Fibroblast of gingiva (primary cell): ENCODE results near the gene LOXL4.
"Not testable (repeated sequence)": the region's sequence is repeated elsewhere in the genome, so short reads cannot be mapped to it uniquely, and the experiment has no call there.

Source experiments
- DNase-seq: peaks from one replicate; pipeline ENCODE4 v3.0.0-alpha.2; 2011; ENCODE audit warnings: low read depth

Gene LOXL4

DNA sequence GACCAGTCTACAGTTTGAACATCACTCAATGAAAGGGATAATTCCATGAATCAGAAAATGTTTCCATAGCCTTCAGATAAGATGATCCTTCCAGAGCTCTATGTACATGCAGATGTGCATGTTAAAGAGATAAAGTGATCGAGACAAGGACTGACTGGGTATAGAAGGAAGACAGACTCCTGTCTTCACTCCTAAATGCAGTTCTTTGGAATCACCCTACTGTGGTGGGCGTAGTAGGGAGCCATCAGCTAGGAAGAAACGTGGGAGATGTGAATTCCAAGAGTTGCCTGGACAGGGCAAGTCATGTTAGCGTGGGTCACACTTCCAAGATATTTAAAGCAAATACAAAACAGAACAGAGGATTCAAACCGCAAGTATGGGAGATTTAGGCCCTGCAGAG is 23.9 kb downstream of the LOXL4 start:
- no peak for DNase-seq

DNA sequence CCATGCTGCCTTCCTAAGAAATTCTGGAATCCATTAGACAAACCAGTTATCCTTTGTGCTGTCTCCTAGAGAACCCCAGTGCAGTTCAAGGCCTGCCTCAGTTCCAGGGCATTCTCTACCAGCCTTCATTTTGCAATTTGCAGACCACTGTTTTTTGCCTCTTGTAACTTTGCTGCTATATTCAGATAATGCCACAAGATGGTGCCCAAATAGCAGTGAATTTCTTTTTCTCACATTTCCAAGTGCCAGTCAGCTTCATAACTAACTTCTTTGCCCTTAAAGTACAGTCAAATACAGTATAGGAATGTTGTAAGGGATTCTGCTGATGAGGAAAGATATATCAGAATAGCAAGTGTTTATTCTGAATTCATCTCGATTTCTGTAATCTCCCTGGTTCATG is 25.2 kb downstream of the LOXL4 start:
- DNase-seq, result peak; percentile 37

DNA sequence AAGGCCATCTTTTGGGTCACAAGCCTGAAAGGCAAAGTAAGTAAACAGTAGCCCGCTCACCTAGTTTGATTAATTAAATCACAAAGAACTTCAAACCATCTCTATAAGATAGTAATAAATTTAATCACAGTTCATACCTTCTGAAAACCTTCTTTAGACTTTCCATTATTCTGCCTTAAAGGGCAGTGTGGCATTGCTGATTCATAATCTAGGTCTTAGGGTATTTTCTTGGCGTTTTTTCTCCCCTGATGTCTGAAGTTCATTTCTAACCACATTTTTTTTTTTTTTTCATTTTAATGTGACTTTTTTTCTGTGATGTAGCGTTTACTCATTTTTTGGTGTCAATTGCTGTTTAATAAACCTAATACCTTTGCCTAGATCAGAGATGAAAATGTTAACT is 27.5 kb downstream of the LOXL4 start:
- no peak for DNase-seq

DNA sequence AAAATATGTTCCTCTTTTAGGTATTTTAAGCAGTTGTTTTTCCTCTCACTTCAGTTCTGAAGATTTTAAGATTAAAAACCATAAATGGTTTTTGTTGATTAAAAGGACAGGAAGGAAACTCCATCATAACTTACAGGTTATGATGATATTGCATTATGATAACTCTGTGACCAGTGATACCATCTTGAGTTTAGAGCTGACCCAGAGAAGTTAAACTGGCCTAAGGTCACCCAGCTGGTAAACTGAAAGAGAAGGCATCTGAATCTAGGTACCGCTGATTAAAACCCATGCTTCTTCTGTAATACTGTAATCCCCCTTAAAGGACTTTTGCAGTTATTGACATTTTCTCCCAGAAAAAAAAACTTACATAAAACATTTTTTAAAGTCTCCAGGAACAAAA is 29.6 kb downstream of the LOXL4 start:
- no peak for DNase-seq

DNA sequence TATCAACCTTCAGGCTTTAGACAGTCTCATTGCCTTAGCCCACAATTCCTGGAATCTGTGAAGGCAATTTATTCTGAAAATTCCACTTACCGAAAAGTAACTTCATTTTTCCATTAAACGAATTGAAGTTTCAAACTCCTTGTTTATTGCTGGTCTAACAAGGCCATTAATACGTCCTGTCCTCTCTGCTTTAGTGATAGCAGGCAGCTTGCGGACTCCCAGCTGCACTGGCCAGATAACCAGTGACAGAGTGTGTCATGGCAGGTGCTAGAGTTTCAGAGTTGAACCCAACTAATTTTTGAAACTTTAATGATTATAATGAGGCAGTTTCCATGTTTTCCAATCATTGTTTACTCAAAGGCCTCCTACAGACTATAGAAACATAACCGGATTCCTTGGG is 31.1 kb downstream of the LOXL4 start:
- no peak for DNase-seq

DNA sequence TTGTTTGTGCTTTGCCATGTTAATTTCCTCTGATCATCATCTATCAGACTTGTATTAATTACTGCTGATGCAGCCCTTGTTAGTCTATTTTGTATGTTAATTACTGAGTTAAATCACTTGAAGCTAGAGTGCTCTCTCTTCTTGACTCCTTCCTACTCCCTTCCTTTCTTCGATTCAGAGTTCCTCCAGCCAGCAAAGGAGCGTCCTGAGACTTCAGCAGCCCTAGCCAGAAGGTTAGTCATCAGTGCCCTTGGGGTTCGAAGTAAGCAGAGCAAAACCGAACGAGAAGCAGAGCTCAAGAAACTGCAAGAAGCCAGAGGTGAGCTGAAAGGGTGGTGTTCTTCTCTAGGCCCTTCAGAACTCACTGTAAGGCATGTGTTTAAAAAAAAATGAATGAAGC is 32.1 kb downstream of the LOXL4 start:
- DNase-seq, result peak; percentile 40

DNA sequence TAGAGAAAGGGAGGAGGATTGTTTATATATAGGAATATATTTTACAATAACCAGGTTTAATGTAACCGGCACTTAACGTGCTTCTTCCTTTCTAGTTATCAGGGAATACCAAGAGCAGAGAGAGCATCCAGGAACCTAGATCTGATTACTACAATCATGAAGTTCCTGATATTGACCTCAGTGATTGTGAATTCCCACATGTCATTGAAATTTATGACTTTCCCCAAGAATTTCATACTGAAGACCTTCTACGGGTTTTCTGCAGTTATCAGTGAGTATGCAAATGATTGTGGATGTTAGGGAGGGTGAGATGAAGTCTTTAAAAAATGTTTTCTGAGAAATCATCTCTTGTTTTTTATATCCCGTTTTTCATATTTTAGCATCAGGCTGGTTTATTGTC is 36.6 kb downstream of the LOXL4 start:
- no peak for DNase-seq

DNA sequence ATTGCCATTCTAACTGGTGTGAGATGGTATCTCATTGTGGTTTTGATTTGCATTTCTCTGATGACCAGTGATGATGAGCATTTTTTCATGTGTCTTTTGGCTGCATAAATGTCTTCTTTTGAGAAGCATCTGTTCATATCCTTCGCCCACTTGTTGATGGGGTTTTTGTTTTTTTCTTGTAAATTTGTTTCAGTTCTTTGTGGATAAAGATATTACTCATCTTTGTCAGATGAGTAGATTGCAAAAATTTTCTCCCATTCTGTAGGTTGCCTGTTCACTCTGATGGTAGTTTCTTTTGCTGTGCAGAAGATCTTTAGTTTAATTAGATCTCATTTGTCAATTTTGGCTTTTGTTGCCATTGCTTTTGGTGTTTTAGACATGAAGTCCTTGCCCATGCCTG is 39.7 kb downstream of the LOXL4 start:
- not testable (repeated sequence) for DNase-seq

DNA sequence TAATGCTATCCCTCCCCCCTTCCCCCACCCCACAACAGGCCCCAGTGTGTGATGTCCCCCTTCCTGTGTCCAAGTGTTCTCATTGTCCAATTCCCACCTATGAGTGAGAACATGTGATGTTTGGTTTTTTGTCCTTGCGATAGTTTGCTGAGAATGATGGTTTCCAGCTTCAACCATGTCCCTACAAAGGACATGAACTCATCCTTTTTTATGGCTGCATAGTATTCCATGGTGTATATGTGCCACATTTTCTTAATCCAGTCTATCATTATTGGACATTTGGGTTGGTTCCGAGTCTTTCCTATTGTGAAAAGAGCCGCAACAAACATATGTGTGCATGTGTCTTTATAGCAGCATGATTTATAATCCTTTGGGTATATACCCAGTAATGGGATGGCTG is 40.3 kb downstream of the LOXL4 start:
- DNase-seq, result not testable (repeated sequence)

DNA sequence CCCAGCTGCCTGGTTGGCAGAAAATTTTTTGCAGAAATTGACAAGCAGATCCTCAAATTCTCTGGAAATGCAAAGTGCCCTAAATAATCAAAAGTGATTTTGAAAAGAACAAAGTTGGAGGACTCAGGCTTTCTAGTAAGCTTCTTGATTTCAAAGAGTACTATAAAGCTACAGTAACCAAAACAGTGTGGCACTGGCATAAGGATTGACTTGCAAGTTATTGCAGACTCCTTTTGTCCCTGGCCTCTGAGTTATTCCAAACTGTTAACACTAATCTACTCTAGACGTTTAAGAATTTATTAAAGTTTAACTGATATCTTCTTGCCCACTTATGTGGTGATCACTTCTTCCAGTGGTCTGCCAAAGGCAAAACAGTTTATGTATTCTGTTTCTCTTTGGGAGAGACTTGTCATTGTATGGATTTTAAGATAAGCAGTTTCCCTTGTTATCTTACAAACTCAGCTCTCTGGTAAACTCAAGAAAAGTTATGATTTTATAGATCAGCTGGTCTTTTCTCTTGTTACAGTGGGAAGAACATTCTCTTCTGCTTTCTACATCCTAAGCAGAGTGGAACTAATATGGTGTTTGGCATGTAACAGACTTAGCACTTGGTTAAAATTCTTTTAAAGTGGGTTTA is 41.4 kb downstream of the LOXL4 start:
- no peak for DNase-seq

DNA sequence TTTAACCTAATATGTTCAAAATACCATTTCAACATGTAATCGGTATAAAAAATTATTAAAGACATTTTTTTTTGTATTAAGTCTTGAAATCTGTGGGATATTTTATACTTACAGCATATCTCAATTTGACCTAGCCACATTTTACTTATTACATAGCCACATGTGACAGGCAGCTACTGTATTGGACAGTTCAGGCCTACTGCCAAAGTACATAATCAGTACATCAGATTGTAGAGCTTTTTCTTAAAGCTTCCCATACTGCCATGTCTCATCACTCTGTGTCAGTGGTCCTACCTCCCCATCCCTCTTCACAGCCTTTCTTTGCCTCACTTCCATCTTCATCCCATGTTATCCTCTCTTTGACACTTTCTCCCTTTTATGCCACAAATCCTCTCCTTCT is 43.0 kb downstream of the LOXL4 start:
- DNase-seq, result peak; percentile 9

DNA sequence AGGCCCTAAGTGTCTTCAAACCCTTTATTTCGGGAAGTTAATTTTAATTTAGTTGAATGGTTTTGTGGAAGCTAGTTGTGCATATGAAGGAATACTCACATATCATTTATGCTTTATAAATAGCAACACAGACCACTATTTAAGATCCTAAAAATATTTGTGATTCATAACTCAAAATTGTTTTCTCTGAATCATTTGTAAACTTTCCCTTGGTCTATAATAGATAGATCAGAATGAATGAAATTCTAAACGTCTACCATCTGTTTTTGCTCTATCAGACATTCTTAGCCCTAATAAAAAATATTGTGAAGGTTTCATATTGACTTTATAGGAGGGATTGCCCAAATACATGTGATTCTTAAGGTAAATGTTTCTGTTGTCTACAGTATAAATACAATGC is 43.5 kb downstream of the LOXL4 start:
- peak; percentile 49 for DNase-seq

DNA sequence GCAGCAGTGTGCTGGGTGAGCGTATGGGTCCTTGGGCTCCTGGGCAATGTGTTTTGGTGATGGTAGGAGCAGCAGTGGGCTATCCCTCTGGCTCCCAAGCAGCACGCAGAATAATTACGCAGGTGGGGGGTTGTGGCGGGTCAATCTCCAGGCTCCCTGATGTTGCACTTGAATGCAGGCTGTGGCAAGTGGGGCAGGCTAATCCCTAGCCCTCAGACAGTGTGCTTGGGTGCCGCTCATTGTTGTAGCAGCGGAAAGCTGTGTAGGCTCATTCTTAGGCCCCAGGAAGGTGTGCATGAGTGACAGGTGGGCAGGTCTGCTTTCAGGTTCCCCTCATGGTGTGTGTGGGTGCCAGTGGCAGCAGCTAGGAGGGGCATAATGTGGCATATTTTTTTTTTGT is 44.1 kb downstream of the LOXL4 start:
- no peak for DNase-seq

DNA sequence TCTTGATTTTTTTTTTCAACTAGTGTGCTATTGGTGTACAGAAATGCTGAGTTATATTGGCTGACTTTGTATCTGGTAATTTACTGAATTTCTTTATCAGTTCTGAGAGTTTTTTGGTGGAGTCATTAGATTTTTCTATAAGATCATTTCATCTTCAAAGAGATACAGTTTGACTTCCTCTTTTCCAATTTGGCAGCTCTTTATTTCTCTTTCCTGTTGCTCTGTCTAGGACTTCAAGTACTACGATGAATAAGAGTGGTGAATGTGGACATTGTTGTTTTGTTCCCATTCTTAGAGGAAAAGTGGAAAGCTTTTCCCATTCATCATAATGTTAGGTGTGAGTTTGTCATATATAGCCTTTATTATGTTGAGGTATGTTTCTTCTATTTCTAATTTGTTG is 50.2 kb downstream of the LOXL4 start:
- DNase-seq, result no peak

DNA sequence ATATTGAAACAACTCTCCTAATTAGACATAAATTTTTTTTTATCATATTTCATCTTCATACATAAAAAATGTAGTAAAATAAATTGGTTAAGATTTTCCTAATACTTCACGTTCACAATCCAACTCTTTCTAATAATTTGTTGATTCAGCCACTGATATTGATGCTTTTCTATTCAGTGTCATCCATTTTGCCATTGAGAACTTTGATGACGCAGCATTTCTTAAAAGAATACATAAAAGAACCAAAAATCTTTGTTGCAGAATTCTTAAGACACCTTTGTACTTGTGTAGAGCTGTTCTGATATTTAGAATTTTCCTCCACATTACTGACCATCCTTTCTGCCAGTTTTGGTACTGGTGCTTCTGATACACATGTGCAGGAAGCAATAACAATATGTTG is 52.6 kb downstream of the LOXL4 start:
- no peak for DNase-seq

DNA sequence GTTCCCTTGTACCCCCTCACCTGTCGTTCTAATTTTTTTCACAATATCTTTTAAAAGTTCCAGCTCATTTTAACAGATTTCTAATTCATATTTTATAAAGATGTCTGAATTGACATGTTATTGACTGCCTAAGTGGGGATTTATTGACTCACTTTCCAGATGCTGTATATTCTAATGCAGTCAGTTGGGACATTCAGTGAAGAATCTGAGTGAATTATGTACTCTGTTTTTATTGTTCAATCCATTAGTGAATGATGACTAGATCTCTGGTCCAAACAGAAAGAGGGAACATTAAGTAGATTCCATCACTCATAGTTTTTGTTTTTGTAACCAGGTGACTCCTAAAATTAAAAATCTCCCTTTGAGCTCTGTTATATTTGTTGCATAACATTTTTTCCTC is 54.3 kb downstream of the LOXL4 start:
- no peak for DNase-seq

DNA sequence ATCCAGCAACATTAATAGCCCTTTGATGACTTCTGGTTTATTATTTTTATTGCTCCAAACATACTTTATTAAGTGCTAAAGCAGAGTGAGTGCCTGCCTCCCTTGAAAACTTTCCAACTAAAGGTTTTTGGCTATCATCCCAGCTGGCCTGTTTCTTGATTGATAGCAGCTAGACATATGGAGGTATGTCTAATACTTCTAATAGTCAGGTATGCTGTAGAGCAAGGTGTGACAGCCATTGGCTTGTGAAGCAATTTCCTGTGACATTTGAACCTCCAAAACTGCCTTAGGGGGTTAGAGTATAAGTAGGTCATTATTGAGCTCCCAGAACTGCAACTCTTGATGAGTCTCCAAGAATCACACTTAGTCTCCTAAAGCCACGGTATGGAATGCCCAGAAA is 55.8 kb downstream of the LOXL4 start:
- DNase-seq, result no peak

DNA sequence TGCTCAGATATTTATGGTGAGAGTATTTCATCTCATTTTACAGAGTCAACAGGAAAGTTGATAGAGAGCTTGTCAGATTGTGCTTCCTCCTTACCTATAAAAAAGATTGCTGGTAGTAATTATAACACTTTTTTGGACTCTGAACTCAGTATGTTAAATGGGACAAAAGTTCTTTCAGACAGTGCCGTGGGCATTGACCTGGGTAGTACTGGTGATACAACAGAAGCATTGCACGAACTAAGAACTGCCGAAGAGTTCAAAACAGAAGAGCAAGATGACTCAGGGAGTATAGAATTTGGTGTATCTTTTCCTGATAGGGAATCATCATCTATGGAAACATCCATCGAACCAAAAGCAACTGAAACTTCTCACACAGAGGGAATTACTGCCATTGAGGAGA is 58.6 kb downstream of the LOXL4 start:
- DNase-seq, result no peak

DNA sequence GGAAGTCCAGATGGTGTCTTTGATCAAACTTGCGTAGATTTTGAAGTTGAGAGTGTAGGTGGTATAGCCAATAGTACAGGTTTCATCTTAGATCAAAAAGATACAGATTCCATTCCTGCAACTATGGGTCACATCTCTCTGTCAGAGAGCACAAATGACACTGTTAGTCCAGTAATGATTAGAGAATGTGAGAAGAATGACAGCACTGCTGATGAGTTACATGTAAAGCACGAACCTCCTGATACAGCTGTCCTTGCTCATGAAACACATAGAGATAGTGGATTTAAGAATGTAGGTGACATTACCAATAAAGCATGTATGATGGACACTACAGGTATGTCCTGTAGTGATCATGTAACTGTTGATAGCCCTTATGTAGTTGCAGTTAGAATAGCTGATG is 59.1 kb downstream of the LOXL4 start:
- DNase-seq, result no peak

DNA sequence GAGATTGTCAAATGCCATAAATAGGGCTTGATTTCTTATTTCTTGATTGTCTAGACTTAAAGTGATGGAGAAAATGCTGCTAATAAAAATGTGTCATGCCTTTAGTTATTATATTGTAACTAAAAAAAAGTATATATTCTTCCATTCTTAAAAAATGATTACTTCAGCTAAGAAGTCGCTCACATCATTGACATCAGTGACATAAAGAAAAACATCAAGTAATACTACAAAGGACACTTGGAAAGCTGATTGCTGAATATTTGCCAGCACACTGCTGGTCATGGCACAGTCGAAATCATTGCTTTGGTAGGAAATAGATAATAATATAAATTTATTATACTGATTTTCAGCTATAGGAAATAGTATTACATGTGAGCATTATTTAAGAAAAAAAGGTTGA is 62.6 kb downstream of the LOXL4 start:
- no peak for DNase-seq

DNA sequence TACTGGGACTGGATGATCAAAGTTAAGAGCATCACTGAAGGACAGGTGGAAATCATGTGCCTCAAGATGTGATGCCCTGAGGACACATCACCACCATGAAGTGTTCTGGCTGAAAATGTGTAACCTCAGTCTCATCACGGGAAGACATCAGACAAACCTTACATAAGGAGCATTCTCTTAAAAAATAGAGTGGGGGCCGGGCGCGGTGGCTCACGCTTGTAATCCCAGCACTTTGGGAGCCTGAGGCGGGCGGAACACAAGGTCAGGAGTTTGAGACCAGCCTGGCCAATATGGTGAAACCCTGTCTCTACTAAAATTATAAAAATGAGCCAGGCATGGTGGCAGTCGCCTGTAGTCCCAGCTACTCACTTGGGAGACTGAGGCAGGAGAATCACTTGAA is 65.6 kb downstream of the LOXL4 start:
- no peak for DNase-seq

DNA sequence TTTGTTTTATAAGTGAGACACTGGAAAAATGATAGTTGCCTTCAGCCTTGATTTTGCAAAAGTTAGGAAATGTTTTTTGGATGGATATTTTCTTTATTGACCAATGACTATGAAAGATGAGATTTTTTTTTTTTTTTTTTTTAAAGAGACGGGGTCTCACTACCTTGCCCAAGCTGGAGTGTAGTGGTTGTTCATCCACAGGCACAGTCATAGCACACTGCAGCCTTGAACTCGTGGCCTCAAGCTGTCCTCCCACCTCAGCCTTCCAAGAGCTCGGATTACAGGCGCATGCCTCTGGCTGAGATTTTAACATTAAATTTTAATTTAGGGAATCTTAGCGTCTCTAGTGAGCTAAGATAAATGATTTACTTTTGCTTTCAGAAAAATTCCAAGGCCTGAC is 66.2 kb downstream of the LOXL4 start:
- no peak for DNase-seq
